GM04503 (cell line): Measurements from ENCODE around the gene FABP2.
"Not testable (repeated sequence)": the region's sequence is repeated elsewhere in the genome, so short reads cannot be mapped to it uniquely, and the experiment has no call there.

Experiments
- DNase-seq: peaks from one replicate; pipeline ENCODE4 v3.0.0-alpha.2; 2012; ENCODE audit warnings: low read depth

The FABP2 gene

DNA sequence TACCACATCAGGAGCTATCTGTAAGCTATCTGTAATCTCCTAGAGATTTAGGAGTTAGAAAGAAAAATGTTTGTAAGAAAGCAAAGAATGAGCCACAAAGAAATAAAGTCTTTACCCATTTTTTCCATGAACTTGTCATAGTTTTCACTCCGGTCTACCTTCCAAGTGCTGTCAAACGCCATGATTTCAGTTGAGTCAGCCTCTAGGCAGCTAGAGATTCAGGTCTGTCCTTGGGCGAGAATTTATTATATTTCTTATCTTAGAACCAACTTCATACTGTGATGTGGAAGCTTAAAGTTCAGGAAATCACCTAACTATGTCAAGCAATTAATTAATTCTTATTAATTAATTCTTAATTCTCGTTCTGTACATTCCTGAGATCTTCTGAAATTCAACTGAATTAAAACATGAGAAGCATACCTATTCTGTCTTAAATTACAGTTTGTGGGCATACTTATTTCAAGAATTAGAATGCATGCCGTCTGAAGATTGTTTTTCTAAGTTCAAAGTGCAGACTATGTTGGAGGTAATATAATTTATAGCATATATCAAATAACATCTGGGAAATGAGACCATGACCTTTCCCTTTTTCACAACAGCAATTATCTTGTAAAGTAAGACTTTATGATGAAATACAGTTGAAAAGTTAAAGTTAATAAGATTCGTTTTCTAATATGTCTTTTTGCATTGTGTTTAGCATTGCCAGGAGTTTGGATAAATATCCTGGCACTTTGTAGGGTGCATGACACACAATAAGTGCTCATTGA is at the start of gene FABP2:
Gene FABP2, minus strand, starts transcription at position 218 of the 767 bp plus-strand sequence. Its CDS starts 36 bp downstream, at position 182.
- no peak for DNase-seq

GRCh38 chr4:119370951-119371683 is 49.2 kb upstream of the FABP2 start:
- DNase-seq: not testable (repeated sequence)

DNA sequence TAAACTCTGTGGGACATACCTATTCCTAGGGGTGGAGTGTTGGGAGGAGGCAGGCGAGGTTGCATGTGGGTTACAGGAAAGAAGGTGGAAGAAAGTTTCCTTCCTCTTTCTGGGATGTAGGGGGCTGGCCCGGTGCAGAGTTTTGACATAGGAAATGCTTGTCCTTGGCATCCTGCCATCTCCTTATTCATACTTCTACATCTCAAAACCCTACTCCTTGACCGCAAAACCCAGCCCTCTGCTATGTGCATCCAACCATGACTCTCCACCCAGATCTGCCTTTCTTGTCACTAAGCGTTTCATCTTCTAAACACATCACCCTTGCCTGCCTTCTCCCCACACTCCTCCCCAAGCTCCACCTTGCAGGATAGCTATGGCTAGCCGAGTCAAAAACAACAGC is 48.5 kb upstream of the FABP2 start:
- DNase-seq: not testable (repeated sequence)

- not testable (repeated sequence) for DNase-seq
These were observed 44.9 kb upstream of the FABP2 start for GRCh38 chr4:119366802-119367201.

- not testable (repeated sequence) for DNase-seq
These were observed 42.3 kb upstream of the FABP2 start for GRCh38 chr4:119364203-119364602.

- DNase-seq: not testable (repeated sequence)
These were observed 41.4 kb upstream of the FABP2 start for GRCh38 chr4:119363372-119363771.

DNA sequence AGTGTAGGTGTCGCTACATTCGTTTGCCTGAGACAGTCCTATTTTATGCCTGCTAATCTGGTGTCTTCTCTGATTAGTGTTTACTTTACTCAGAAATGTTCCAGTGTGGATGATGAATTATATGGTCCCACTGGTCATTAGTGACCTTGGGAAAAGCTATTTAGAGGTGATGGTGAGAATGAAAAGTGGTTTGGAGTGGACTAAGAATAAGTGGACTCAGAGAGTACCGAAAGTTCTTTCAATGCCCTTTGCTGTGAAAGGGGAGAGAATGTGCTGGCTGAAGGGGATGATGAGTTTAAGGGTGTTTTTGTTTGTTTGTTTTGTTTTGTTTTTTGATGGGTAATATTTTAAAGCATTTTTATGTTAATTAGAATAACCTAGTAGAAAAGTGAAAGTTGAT is 40.5 kb upstream of the FABP2 start:
- not testable (repeated sequence) for DNase-seq

GRCh38 chr4:119359873-119360272 is 37.9 kb upstream of the FABP2 start:
- not testable (repeated sequence) for DNase-seq

DNA sequence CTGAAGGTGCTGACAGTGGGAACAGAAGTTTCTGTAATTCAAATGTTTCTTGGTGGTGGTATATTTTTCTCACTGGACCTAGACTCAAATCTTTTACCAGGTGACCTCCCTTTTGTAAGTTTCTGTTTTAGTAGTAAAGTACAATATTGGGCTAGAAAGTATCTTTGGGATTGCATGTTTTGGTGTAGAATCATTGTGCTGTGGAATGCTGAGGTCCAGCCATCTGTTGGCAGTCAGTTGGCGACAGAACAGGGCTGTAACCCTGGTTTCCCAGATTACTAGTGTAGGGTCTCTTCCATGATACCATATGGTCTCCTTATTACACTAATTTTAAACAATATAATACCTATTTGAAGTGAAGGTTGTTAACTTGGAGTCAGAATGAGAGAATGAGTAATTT is 34.9 kb upstream of the FABP2 start:
- not testable (repeated sequence) for DNase-seq

GRCh38 chr4:119356041-119356440 is 34.1 kb upstream of the FABP2 start:
- DNase-seq: not testable (repeated sequence)

DNA sequence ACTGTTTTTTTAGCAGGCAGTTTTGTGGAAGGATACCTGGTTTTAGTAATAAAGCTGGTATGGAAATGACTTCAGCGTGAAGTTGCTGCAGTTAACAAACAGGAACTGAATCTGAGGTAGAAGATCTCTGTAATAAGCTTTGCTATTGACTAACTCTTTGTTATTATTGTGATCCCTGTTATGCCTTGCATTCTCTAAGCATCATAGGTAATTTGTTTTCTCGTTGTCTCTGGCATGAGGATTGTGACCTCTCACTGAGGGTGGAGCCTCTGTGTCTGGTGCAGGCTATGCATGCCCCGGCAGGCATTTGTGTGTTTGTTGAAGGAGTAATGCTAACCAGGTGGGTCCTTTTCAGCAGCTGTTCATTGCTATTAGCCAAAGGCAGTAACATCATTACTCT is 31.4 kb upstream of the FABP2 start:
- DNase-seq: not testable (repeated sequence)

GRCh38 chr4:119348169-119348568 is 26.2 kb upstream of the FABP2 start:
- DNase-seq: not testable (repeated sequence)

- not testable (repeated sequence) for DNase-seq
These were observed 21.4 kb upstream of the FABP2 start for GRCh38 chr4:119343293-119343692.

- DNase-seq: not testable (repeated sequence)
These were observed 18.0 kb upstream of the FABP2 start for GRCh38 chr4:119339895-119340294.

DNA sequence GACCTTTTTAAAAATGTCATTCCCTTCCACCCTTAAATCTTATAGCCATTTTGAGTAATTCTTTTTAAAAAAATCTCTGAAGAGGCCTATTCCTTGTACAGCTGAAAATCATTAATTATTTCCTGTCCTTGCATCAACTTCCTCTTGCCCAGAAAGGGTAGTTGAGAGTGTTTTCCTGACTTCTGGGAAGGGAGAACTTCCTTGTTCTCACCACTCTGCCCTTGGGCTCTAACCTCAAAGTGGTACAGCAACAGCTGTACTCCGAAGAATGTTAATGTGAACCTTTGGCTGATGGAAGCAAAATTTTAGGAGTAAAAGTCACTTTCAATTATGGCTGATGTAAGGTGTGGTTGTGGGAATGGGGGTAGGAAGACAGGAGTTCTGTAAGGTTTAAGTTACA is 15.1 kb upstream of the FABP2 start:
- DNase-seq: no peak

DNA sequence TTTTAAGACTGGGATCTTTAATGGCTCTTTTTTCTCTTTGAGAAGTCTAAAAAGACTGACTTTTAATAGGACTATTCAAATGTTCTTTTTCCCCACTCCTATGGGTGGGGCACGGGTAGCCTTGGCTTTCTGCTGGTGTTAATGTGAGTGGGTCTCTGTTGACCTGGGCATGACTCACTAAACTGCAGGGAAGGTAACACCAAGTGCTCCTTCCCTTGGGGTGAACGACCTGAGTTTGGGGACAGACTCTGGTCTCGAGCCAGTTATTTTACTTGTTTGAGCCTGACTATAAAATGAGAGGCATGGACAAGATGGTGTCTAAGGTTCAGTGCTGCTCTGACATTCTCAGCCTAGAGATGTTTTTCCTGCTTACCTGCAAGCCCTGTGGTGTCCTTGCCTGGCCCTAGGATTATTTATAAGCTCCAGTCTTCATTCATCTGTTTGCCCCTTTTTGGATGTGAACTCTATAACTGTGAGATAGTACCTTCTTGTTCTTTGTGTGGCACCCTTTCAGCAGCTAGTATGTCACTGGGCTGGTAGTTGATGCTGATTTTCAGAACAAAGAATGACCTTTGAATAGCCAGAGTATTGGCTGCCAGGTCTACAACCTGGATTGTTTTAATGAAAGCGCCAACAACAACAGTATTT is 14.5 kb upstream of the FABP2 start:
- not testable (repeated sequence) for DNase-seq

GRCh38 chr4:119329835-119330620 is 8.1 kb upstream of the FABP2 start:
- no peak for DNase-seq

DNA sequence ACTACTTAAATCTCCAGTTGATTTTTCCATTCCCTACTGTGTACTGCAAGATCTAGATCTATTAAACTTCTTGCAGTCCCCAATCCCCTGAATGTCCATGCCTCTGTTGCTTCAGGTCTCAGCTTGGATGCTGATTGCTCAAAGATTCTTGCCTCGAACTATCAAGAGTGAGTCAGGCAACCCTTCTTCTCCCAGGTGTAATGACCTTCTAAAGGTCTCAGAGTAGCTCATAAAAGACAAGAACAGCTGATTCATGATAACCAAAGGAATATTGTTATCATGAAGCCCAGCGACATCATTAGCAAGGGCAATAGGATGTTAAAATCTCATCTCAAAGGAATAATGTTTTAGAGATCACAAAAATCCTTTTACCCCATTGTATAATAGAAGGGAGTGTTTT is 6.8 kb upstream of the FABP2 start:
- no peak for DNase-seq

DNA sequence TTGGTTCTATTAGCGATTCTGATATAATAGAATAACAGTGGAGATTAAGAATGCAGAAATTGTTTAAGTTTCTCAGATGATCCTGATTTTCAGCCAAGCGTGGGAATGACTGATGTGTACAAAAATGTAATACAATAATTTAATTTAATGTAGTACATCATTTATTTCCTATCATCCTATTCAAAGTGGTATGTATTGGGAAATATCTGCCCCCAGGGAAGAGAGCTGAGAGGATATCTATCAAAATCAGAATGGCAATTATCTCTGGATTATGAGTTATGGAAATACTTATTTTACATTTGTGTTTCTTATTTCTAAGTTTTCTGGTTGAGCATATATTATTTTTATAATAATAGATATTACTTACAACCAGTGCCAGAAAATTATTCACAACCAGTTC is 3.9 kb downstream of the FABP2 start:
- DNase-seq: no peak

GRCh38 chr4:119315036-119315435 is 6.9 kb downstream of the FABP2 start:
- peak; percentile 10 for DNase-seq

GRCh38 chr4:119314356-119314755 is 7.6 kb downstream of the FABP2 start:
- DNase-seq: peak; percentile 17

GRCh38 chr4:119313237-119313636 is 8.7 kb downstream of the FABP2 start:
- DNase-seq: no peak
